Mesenchymal stem cell (in vitro differentiated cells and primary cell): Measurements from ENCODE around the gene LRRC53.
A peak's percentile ranks its signal among the peaks of the same experiment; 100 is the strongest.

Source experiments
- DNase-seq: peaks from one replicate; pipeline ENCODE4 v3.0.0-alpha.2; 2013
- H2AFZ ChIP-seq: one replicate; pipeline ENCODE4 v1.6.1; 2013; ENCODE audit warnings: low read depth, mild to moderate bottlenecking, control low read depth, inconsistent platforms, low read length, moderate library complexity
- H2AK5ac ChIP-seq: 2 replicates; pipeline ENCODE4 v1.6.1; 2013; ENCODE audit warnings: low read length, moderate library complexity, mild to moderate bottlenecking, inconsistent platforms; ENCODE audit not compliant: severe bottlenecking
- H2BK120ac ChIP-seq: one replicate; pipeline ENCODE4 v1.6.1; 2013; ENCODE audit warnings: low read depth, mild to moderate bottlenecking, inconsistent platforms, low read length, moderate library complexity
- H2BK12ac ChIP-seq, 2 experiments: one replicate each; pipeline ENCODE4 v1.6.1; 2013; ENCODE audit warnings: inconsistent platforms in 2 of 2, low read length in 2 of 2, mild to moderate bottlenecking in 2 of 2, moderate library complexity in 2 of 2, control low read depth in 1 of 2
- H2BK15ac ChIP-seq: one replicate; pipeline ENCODE4 v1.6.1; 2013; ENCODE audit warnings: mild to moderate bottlenecking, low read depth, inconsistent platforms; ENCODE audit not compliant: poor library complexity, severe bottlenecking
- H2BK5ac ChIP-seq: 2 replicates; pipeline ENCODE4 v1.6.1; 2013; ENCODE audit warnings: low read depth, mild to moderate bottlenecking, low read length, control low read depth, inconsistent platforms; ENCODE audit not compliant: poor library complexity, severe bottlenecking
- H3K14ac ChIP-seq, 2 experiments: one replicate each; pipeline ENCODE4 v1.6.1; 2013; ENCODE audit warnings: inconsistent platforms in 2 of 2, low read length in 2 of 2, control low read depth in 1 of 2, mild to moderate bottlenecking in 1 of 2, moderate library complexity in 1 of 2
- H3K18ac ChIP-seq, 2 experiments: one replicate each; pipeline ENCODE4 v1.6.1; 2013; ENCODE audit warnings: inconsistent platforms in 2 of 2, low read length in 2 of 2, control low read depth in 1 of 2, low read depth in 1 of 2, mild to moderate bottlenecking in 1 of 2
- H3K23ac ChIP-seq, 2 experiments: one replicate each; pipeline ENCODE4 v1.6.1; 2013; ENCODE audit warnings: inconsistent platforms in 2 of 2, low read length in 2 of 2, mild to moderate bottlenecking in 2 of 2, moderate library complexity in 2 of 2, control low read depth in 1 of 2
- H3K27ac ChIP-seq: 2 replicates; pipeline ENCODE4 v1.5.1; 2013; ENCODE audit warnings: mild to moderate bottlenecking, moderate library complexity, low read length, control low read depth, inconsistent platforms; ENCODE audit not compliant: poor library complexity, severe bottlenecking
- H3K27me3 ChIP-seq, 2 experiments: 2 replicates each; pipeline versions ENCODE4 v1.6.1 to v1.7.0; 2013; ENCODE audit warnings: low read length in 2 of 2, mild to moderate bottlenecking in 2 of 2, moderate library complexity in 2 of 2, control low read depth in 1 of 2, inconsistent platforms in 1 of 2; ENCODE audit not compliant: control insufficient read depth in 1 of 2, insufficient read depth in 1 of 2
- H3K36me3 ChIP-seq, 2 experiments: 2 replicates each; pipeline versions ENCODE4 v1.6.1 to v1.7.0; 2013; ENCODE audit warnings: low read length in 2 of 2, control low read depth in 1 of 2, inconsistent platforms in 1 of 2, low read depth in 1 of 2, mild to moderate bottlenecking in 1 of 2; ENCODE audit not compliant: insufficient read depth in 2 of 2, control insufficient read depth in 1 of 2
- H3K4ac ChIP-seq, 2 experiments: one replicate each; pipeline ENCODE4 v1.6.1; 2013; ENCODE audit warnings: inconsistent platforms in 2 of 2, low read length in 2 of 2, mild to moderate bottlenecking in 2 of 2, moderate library complexity in 2 of 2, control low read depth in 1 of 2, low read depth in 1 of 2
- H3K4me1 ChIP-seq: 2 replicates; pipeline ENCODE4 v1.6.1; 2013; ENCODE audit warnings: low read depth, low read length, control low read depth; ENCODE audit not compliant: control insufficient read depth, insufficient read depth
- H3K4me2 ChIP-seq: 2 replicates; pipeline ENCODE4 v1.6.1; 2013; ENCODE audit warnings: low read length, mild to moderate bottlenecking, inconsistent platforms; ENCODE audit not compliant: poor library complexity, severe bottlenecking
- H3K4me3 ChIP-seq, 2 experiments: 2 replicates each; pipeline versions ENCODE4 v1.5.1 to v1.7.0; 2013; ENCODE audit warnings: low read length in 2 of 2, mild to moderate bottlenecking in 2 of 2, control low read depth in 1 of 2, low read depth in 1 of 2; ENCODE audit not compliant: insufficient read depth in 1 of 2
- H3K79me1 ChIP-seq: replicated peaks from 2 replicates; pipeline ENCODE4 v1.6.1; 2013; ENCODE audit warnings: mild to moderate bottlenecking, control low read depth, low read length, inconsistent platforms; ENCODE audit not compliant: poor library complexity, severe bottlenecking
- H3K9ac ChIP-seq: 2 replicates; pipeline ENCODE4 v1.7.0; 2013; ENCODE audit warnings: mild to moderate bottlenecking, low read length, moderate library complexity
- H3K9me3 ChIP-seq: 2 replicates; pipeline ENCODE4 v1.7.0; 2013; ENCODE audit warnings: mild to moderate bottlenecking, low read length; ENCODE audit not compliant: control insufficient read depth
- H4K8ac ChIP-seq: one replicate; pipeline ENCODE4 v1.6.1; 2013; ENCODE audit warnings: inconsistent platforms, mild to moderate bottlenecking, low read length, moderate library complexity
- H4K91ac ChIP-seq: one replicate; pipeline ENCODE4 v1.6.1; 2013; ENCODE audit warnings: mild to moderate bottlenecking, low read length, inconsistent platforms
- WGBS: methylation state at CpG from one replicate; pipeline ENCODE4 v1.1.7; 2013; ENCODE audit warnings: mixed read lengths; 5-methylcytosine and 5-hydroxymethylcytosine counted together

Gene LRRC53

GRCh38 chr1:74467786-74468377, 44.5 kb downstream of the LRRC53 start:
- H3K4ac ChIP-seq = no peak overlapping the region
- H3K9me3 ChIP-seq = no peaks in the 10 kb centered on the region
- peaks cover 0 to 14% of the 10 kb centered on the region in 2 experiments for H3K27me3 ChIP-seq
- no peak overlapping the region for H2AFZ ChIP-seq
- H3K18ac ChIP-seq = no peak overlapping the region
- H3K4me2 ChIP-seq = no peak overlapping the region
- H3K36me3 ChIP-seq = no peaks in the 10 kb centered on the region
- H3K23ac ChIP-seq = no peak overlapping the region
- no peak overlapping the region for H2BK12ac ChIP-seq
- no peak overlapping the region for H2BK15ac ChIP-seq
- no peak overlapping the region for H3K9ac ChIP-seq
- no peak overlapping the region for H2BK5ac ChIP-seq
- no peak overlapping the region for H3K4me3 ChIP-seq
- H2BK120ac ChIP-seq = no peak overlapping the region
- H4K8ac ChIP-seq = no peak overlapping the region
- no peak for DNase-seq
- H3K4me1 ChIP-seq = no peaks in the 10 kb centered on the region
- no peak overlapping the region for H3K14ac ChIP-seq
- WGBS = 84% methylated on average over 3 of the region's 3 CpGs
- H2AK5ac ChIP-seq = no peak overlapping the region
- no peak overlapping the region for H4K91ac ChIP-seq
- H3K27ac ChIP-seq = no peak overlapping the region
- H3K79me1 ChIP-seq = no peaks in the 10 kb centered on the region

GRCh38 chr1:74465193-74465681, 47.2 kb downstream of the LRRC53 start:
- no peak overlapping the region for H3K4me2 ChIP-seq
- H3K23ac ChIP-seq = no peak overlapping the region
- H3K9ac ChIP-seq = no peak overlapping the region
- H3K27me3 ChIP-seq = peaks cover 0 to 10% of the 10 kb centered on the region in 2 experiments
- no peak overlapping the region for H2AFZ ChIP-seq
- H3K4ac ChIP-seq = no peak overlapping the region
- H2BK15ac ChIP-seq = no peak overlapping the region
- 97% methylated on average over 24 of the region's 24 CpGs for WGBS
- peak overlapping the region in 1 of 2 experiments; percentile 7 for H3K14ac ChIP-seq
- no peak overlapping the region for H4K91ac ChIP-seq
- DNase-seq = no peak
- no peaks in the 10 kb centered on the region for H3K4me1 ChIP-seq
- H3K27ac ChIP-seq = no peak overlapping the region
- no peak overlapping the region for H2BK5ac ChIP-seq
- H2AK5ac ChIP-seq = no peak overlapping the region
- H3K79me1 ChIP-seq = no peaks in the 10 kb centered on the region
- no peaks in the 10 kb centered on the region for H3K36me3 ChIP-seq
- no peaks in the 10 kb centered on the region for H3K9me3 ChIP-seq
- no peak overlapping the region for H2BK120ac ChIP-seq
- no peak overlapping the region for H3K18ac ChIP-seq
- no peak overlapping the region for H4K8ac ChIP-seq
- no peak overlapping the region for H2BK12ac ChIP-seq
- no peak overlapping the region for H3K4me3 ChIP-seq

GRCh38 chr1:74464037-74464436, 48.4 kb downstream of the LRRC53 start:
- WGBS = 83% methylated on average over 4 of the region's 6 CpGs
- Histone ChIP-seq H4K8ac (no peak overlapping the region), H3K9ac (peak overlapping the region; percentile 22), H2AFZ (no peak overlapping the region), H3K23ac (no peak overlapping the region), H2BK5ac (no peak overlapping the region), H3K14ac (no peak overlapping the region), H3K36me3 (no peaks in the 10 kb centered on the region), H3K4me3 (no peak overlapping the region), H3K18ac (no peak overlapping the region), H4K91ac (no peak overlapping the region), H2BK120ac (no peak overlapping the region), H2BK15ac (no peak overlapping the region), H3K4ac (no peak overlapping the region), H3K27me3 (peaks cover 0 to 8% of the 10 kb centered on the region in 2 experiments), H3K79me1 (no peaks in the 10 kb centered on the region), H3K4me2 (no peak overlapping the region), H3K27ac (no peak overlapping the region), H2BK12ac (no peak overlapping the region), H3K9me3 (no peaks in the 10 kb centered on the region), H2AK5ac (no peak overlapping the region), H3K4me1 (no peaks in the 10 kb centered on the region)
- DNase-seq = no peak

GRCh38 chr1:74463333-74463988, 49.0 kb downstream of the LRRC53 start:
- Histone ChIP-seq H3K4me3 (no peak overlapping the region), H3K9me3 (no peaks in the 10 kb centered on the region), H2AFZ (no peak overlapping the region), H3K4me2 (no peak overlapping the region), H2BK5ac (no peak overlapping the region), H2BK15ac (no peak overlapping the region), H2BK12ac (no peak overlapping the region), H3K4me1 (no peaks in the 10 kb centered on the region), H2BK120ac (no peak overlapping the region), H3K79me1 (no peaks in the 10 kb centered on the region), H3K18ac (no peak overlapping the region), H3K14ac (no peak overlapping the region), H3K36me3 (no peaks in the 10 kb centered on the region), H3K23ac (no peak overlapping the region), H2AK5ac (no peak overlapping the region), H4K91ac (no peak overlapping the region), H4K8ac (no peak overlapping the region), H3K4ac (no peak overlapping the region), H3K27me3 (peaks cover 0 to 8% of the 10 kb centered on the region in 2 experiments), H3K27ac (no peak overlapping the region), H3K9ac (peak overlapping the region; percentile 22)
- no peak for DNase-seq
- WGBS = 85% methylated on average over 7 of the region's 9 CpGs
